K562 (cell line): Measurements from ENCODE around the gene PIK3R2. TPM values are rescaled to one million over a fixed set of nuclear protein-coding genes. Genes with fewer than 3 reads are reported as not detected.

Source experiments
- CBX1 ChIP-seq: sonication (generic); IDR thresholded peaks from 2 replicates; pipeline ENCODE4 v1.6.1; 2016; ENCODE audit warnings: antibody characterized with exemption, low read depth, mild to moderate bottlenecking
- GATA2 ChIP-seq: sonication (generic); formaldehyde crosslinking; IDR thresholded peaks from 2 replicates; pipeline ENCODE4 v1.4.0; 2020; ENCODE audit warnings: mild to moderate bottlenecking, missing genetic modification reagents
- HNRNPH1 ChIP-seq: fragments of 200-400 bp; formaldehyde crosslinking; optimal IDR thresholded peaks from 2 replicates; pipeline ENCODE3; 2017; ENCODE audit warnings: low read depth, mild to moderate bottlenecking, low read length, moderate library complexity
- HNRNPUL1 ChIP-seq: fragments of 200-400 bp; formaldehyde crosslinking; IDR thresholded peaks from 2 replicates; pipeline ENCODE4 v1.6.1; 2017; ENCODE audit warnings: low read length
- MYBL2 ChIP-seq, 2 experiments: fragments of 450-650 bp in 1 of 2; sonication (generic) in 1 of 2; formaldehyde crosslinking in 1 of 2; IDR thresholded peaks; 2 replicates each; pipeline versions ENCODE4 v1.6.1 to v1.8.1; 2017 to 2022; ENCODE audit warnings: borderline replicate concordance in 1 of 2, inconsistent platforms in 1 of 2, low read depth in 1 of 2, mild to moderate bottlenecking in 1 of 2, missing genetic modification reagents in 1 of 2, moderate library complexity in 1 of 2
- PHF8 ChIP-seq: fragments of 200-600 bp; sonication (generic); IDR thresholded peaks from 2 replicates; pipeline ENCODE4 v1.6.1; 2012; ENCODE audit warnings: mixed run types, mild to moderate bottlenecking, inconsistent platforms, low read length, moderate library complexity, borderline replicate concordance
- POLR2B ChIP-seq: fragments of 450-650 bp; IDR thresholded peaks from 2 replicates; pipeline ENCODE4 v1.6.1; 2018; ENCODE audit warnings: low read depth; ENCODE audit not compliant: partially characterized antibody
- SIN3B ChIP-seq: fragments of 450-650 bp; IDR thresholded peaks from 2 replicates; pipeline ENCODE4 v1.6.1; 2017; ENCODE audit warnings: low read depth, mild to moderate bottlenecking, moderate library complexity
- TBL1XR1 ChIP-seq, 2 experiments: IDR thresholded peaks; 2 replicates each; pipeline ENCODE4 v1.6.1; 2012; ENCODE audit warnings: improper control_type of control experiment in 2 of 2, low read length in 2 of 2, mild to moderate bottlenecking in 1 of 2
- THRB ChIP-seq: fragments of 450-650 bp; formaldehyde crosslinking; conservative IDR thresholded peaks from 2 replicates; pipeline ENCODE4 v1.4.0; 2022; ENCODE audit warnings: mild to moderate bottlenecking, missing genetic modification characterization
- ZBED1 ChIP-seq: IDR thresholded peaks from 2 replicates; pipeline ENCODE4 v1.6.1; 2014
- ZNF121 ChIP-seq: sonication (generic); formaldehyde crosslinking; conservative IDR thresholded peaks from 2 replicates; pipeline ENCODE4 v1.8.0; 2022; ENCODE audit warnings: missing genetic modification reagents
- ZNF444 ChIP-seq: fragments of 250-450 bp; sonication (Bioruptor Pico); IDR thresholded peaks from 2 replicates; pipeline ENCODE4 v1.4.0; 2020; ENCODE audit warnings: mild to moderate bottlenecking, moderate library complexity
- polyA plus RNA-seq, 8 experiments: library from polyadenylated mRNA; depleted of rRNA in 4 of 8; stranded (reverse) in 5 of 8; unstranded in 3 of 8; fragments of >200 nt; fragmentation: Nextera tagmentation in 2 of 8; fragmentation: Illumina TruSeq in 1 of 8; extraction: Ambion mirVana in 2 of 8; extraction: Trizol in 1 of 8; gene quantifications; 2 replicates each; pipeline versions ENCODE4 v1.2.1 to v1.2.3, GENCODE V29; 2011 to 2014; ENCODE audit warnings: inconsistent platforms in 1 of 8, missing spikeins in 1 of 8
- total RNA-seq, 7 experiments: library from RNA; depleted of rRNA in 6 of 7; stranded (reverse); fragments of >200 nt in 6 of 7; fragmentation: Illumina TruSeq in 2 of 7; extraction: Trizol in 2 of 7; gene quantifications; 2 replicates each; pipeline versions ENCODE4 v1.2.1 to v1.2.3, GENCODE V29; 2011 to 2021; ENCODE audit warnings: low replicate concordance in 1 of 7
- TF ChIP-seq, protein P1 (sequence below): sonication (generic); formaldehyde crosslinking; IDR thresholded peaks from 2 replicates; pipeline ENCODE4 v1.5.0; 2020; ENCODE audit warnings: missing genetic modification reagents
- TF ChIP-seq, protein P2 (sequence below): sonication (generic); formaldehyde crosslinking; IDR thresholded peaks from 2 replicates; pipeline ENCODE4 v1.8.1; 2023; ENCODE audit warnings: mild to moderate bottlenecking, missing genetic modification reagents
- TF ChIP-seq, protein P3 (sequence below): fragments of 450-650 bp; IDR thresholded peaks from 2 replicates; pipeline ENCODE4 v1.6.1; 2017; ENCODE audit warnings: antibody characterized with exemption, mild to moderate bottlenecking
- TF ChIP-seq, protein P4 (sequence below): fragments of 200-800 bp; sonication (Bioruptor generic); IDR thresholded peaks from 2 replicates; pipeline ENCODE4 v1.6.1; 2017; ENCODE audit warnings: missing genetic modification characterization, missing compliant biosample characterization

Gene PIK3R2
- total and polyA plus RNA-seq, 9 of the 15 experiments (the other 6 are each of a cell fraction or from before 2014, with no cell fraction given) = 0.39 to 37.9 (median 5.3) TPM

- TF ChIP-seq, protein P1, sequence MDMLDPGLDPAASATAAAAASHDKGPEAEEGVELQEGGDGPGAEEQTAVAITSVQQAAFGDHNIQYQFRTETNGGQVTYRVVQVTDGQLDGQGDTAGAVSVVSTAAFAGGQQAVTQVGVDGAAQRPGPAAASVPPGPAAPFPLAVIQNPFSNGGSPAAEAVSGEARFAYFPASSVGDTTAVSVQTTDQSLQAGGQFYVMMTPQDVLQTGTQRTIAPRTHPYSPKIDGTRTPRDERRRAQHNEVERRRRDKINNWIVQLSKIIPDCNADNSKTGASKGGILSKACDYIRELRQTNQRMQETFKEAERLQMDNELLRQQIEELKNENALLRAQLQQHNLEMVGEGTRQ (CRISPR knock-in tag) = no peak
- TF ChIP-seq THRB (CRISPR knock-in tag) (no peak), TBL1XR1 (IDR thresholded peaks at IDR 0.05; ENCODE audit: low read length in 2 of 2) (no peak), GATA2 (CRISPR knock-in tag) (no peak), ZNF444 (no peak), ZNF121 (CRISPR knock-in tag) (no peak), ZBED1 (no peak), HNRNPH1 (no peak), HNRNPUL1 (no peak), SIN3B (no peak), MYBL2 (IDR thresholded peaks at IDR 0.05; ENCODE audit: low read depth) (no peak), MYBL2 (CRISPR knock-in tag; IDR thresholded peaks at IDR 0.05; ENCODE audit: borderline replicate concordance) (no peak), PHF8 (no peak), POLR2B (no peak), CBX1 (no peak)
- TF ChIP-seq, protein P2, sequence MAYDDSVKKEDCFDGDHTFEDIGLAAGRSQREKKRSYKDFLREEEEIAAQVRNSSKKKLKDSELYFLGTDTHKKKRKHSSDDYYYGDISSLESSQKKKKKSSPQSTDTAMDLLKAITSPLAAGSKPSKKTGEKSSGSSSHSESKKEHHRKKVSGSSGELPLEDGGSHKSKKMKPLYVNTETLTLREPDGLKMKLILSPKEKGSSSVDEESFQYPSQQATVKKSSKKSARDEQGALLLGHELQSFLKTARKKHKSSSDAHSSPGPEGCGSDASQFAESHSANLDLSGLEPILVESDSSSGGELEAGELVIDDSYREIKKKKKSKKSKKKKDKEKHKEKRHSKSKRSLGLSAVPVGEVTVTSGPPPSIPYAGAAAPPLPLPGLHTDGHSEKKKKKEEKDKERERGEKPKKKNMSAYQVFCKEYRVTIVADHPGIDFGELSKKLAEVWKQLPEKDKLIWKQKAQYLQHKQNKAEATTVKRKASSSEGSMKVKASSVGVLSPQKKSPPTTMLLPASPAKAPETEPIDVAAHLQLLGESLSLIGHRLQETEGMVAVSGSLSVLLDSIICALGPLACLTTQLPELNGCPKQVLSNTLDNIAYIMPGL (CRISPR knock-in tag) = no peak
- TF ChIP-seq, protein P3, sequence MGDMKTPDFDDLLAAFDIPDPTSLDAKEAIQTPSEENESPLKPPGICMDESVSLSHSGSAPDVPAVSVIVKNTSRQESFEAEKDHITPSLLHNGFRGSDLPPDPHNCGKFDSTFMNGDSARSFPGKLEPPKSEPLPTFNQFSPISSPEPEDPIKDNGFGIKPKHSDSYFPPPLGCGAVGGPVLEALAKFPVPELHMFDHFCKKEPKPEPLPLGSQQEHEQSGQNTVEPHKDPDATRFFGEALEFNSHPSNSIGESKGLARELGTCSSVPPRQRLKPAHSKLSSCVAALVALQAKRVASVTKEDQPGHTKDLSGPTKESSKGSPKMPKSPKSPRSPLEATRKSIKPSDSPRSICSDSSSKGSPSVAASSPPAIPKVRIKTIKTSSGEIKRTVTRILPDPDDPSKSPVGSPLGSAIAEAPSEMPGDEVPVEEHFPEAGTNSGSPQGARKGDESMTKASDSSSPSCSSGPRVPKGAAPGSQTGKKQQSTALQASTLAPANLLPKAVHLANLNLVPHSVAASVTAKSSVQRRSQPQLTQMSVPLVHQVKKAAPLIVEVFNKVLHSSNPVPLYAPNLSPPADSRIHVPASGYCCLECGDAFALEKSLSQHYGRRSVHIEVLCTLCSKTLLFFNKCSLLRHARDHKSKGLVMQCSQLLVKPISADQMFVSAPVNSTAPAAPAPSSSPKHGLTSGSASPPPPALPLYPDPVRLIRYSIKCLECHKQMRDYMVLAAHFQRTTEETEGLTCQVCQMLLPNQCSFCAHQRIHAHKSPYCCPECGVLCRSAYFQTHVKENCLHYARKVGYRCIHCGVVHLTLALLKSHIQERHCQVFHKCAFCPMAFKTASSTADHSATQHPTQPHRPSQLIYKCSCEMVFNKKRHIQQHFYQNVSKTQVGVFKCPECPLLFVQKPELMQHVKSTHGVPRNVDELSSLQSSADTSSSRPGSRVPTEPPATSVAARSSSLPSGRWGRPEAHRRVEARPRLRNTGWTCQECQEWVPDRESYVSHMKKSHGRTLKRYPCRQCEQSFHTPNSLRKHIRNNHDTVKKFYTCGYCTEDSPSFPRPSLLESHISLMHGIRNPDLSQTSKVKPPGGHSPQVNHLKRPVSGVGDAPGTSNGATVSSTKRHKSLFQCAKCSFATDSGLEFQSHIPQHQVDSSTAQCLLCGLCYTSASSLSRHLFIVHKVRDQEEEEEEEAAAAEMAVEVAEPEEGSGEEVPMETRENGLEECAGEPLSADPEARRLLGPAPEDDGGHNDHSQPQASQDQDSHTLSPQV = no peak
- TF ChIP-seq, protein P4, sequence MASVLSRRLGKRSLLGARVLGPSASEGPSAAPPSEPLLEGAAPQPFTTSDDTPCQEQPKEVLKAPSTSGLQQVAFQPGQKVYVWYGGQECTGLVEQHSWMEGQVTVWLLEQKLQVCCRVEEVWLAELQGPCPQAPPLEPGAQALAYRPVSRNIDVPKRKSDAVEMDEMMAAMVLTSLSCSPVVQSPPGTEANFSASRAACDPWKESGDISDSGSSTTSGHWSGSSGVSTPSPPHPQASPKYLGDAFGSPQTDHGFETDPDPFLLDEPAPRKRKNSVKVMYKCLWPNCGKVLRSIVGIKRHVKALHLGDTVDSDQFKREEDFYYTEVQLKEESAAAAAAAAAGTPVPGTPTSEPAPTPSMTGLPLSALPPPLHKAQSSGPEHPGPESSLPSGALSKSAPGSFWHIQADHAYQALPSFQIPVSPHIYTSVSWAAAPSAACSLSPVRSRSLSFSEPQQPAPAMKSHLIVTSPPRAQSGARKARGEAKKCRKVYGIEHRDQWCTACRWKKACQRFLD = no peak
These were observed 2.4 kb downstream of the PIK3R2 start (continued) for GRCh38 chr19:18155095-18156087.
